NCI-H2171 (cell line): Measurements from ENCODE around the gene P2RX2.

Experiments
- DNase-seq: peaks from one replicate; lab custom pipeline; 2025; lab: John Stamatoyannopoulos, UW

Gene P2RX2

DNA sequence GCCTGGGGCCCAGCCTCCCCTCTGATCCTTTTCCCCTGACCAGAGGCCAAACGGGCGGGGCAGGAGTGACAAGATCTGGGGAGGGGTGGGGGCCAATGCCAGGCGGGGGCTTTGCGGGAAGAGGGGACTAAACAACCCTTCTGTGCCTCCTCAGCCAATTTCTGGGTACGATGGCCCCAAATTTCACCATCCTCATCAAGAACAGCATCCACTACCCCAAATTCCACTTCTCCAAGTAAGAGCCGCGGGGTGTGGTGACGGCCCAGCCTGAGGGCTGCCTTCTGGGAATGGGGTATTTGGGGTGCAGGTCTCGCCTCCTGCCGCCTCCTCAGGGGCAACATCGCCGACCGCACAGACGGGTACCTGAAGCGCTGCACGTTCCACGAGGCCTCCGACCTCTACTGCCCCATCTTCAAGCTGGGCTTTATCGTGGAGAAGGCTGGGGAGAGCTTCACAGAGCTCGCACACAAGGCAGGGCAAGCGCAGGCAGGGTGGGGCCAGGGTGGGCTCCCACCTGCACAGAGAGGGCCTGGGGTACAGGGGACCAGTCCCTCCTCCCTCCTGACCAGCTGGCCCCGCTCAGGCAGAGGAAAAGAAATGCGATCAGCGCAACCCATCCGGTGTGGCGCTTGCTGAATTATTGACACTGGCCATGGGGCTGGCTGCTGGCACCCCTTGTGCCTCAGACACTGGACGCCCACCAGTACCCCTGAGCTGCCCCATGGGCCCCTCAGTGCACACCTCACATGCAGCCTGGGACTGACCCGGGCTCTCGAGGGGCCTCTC is 1.7 kb downstream of the P2RX2 start:
- DNase-seq: no peak

DNA sequence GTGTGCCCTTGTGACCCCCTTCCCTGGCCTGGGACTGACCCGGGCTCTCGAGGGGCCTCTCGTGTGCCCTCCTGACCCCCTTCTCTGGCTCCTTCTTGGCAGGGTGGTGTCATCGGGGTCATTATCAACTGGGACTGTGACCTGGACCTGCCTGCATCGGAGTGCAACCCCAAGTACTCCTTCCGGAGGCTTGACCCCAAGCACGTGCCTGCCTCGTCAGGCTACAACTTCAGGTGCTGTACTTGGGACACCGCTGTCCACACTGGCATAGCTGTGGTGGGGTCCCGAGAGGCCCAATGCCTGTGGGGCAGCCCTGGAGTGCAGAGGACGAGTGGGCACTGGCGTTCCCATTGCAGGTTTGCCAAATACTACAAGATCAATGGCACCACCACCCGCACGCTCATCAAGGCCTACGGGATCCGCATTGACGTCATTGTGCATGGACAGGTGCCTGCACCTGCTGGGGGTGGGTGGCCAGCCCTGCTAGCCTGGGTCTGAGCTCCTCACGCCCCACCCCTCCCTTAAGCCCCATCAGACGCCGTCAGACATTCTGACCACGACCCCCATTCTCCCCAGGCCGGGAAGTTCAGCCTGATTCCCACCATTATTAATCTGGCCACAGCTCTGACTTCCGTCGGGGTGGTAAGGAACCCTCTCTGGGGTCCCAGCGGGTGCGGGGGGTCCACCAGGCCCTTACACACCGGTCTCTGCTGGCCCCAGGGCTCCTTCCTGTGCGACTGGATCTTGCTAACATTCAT is 2.5 kb downstream of the P2RX2 start:
- no peak for DNase-seq

DNA sequence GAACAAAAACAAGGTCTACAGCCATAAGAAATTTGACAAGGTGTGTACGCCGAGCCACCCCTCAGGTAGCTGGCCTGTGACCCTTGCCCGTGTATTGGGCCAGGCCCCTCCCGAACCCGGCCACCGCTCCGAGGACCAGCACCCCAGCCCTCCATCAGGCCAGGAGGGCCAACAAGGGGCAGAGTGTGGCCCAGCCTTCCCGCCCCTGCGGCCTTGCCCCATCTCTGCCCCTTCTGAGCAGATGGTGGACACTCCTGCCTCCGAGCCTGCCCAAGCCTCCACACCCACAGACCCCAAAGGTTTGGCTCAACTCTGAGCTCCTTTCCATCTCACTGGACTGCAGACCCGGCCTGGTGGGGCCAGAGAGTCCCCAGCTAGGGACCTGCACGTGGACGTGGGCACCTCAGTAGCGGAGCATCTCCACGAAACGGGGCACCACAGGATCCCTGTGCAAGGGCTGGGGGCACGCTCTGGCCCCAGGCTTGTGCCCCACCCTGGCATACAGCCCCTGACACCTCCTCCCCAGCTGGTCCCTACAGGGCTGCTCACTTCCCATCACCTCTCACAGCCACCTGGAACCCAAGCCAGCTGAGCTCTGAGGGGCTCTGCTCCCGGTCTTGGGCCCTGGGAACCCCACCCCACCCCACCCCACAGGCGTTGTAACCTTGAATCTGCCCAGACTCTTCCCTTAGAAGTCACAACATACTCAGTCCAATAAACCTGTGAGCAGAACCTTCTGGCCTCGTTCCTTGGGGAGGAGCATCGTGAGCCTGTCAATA is 3.3 kb downstream of the P2RX2 start:
- DNase-seq: no peak

DNA sequence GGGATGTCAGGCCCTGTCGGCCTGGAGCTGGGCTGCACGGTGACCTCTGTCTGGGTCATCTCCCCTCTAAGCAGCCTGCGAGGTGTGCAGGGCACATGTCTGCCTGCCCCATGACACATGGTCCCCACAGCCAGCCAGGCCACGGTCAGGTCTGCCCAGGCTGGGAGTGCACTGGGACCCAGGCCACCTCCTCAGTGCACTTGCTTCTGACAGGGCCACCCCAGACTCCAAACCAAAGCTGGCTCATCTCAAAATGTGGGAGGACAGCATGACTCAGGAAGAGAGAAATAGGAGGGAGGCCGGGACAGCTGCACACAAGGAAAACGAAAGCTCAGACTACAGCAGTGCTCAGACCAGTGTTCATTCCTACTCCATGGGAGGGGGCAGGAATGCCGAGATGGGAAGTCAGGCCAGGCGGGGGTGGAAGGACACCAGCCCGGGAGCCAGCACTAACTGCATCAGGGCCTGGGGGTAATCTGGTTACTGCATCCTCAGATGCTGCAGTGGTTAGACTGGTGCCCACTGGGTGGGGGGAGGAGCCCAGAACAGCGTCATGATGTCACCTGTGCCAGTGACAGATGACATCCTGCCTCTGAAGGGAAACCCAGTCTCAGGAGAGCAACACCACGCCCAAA is 4.0 kb downstream of the P2RX2 start:
- DNase-seq: no peak

DNA sequence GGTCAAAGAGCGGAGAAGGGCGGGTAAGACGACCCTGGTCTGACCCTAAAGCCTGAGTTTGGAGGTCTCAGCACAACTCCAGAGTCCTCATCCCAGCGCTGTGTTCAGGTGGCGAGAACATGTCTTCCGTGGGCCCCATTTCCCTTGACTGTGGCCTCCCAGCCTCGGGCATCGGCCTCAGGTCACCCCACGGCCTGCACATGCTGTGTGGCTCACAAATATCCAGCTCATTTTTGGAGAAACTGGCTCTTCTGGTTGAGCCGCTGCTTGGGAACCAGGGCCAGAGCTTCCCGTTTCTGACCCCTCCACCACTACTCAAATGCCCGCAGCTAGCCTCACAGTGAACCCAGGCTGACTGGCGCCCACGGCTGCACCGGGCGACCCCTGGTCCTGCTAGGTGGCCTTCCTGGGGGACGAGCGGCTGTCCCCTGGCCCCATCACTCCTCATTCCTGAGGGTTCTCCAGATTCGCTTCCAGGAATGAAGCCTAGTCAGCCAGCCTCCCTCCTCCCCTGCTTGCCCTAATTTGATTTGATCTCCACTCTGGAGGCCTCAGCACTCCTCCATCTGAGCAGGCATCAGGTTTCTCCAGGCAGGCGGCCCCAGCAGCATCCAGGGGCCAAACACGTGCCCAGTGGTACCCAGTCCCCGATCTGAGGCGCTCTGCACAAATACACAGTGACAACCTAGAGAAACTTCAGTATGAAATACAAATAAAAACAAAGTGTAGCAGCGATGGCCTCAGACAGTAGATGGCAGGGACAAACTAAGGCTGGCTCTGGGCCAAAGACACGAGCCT is 4.7 kb downstream of the P2RX2 start:
- DNase-seq: peak; percentile 45

DNA sequence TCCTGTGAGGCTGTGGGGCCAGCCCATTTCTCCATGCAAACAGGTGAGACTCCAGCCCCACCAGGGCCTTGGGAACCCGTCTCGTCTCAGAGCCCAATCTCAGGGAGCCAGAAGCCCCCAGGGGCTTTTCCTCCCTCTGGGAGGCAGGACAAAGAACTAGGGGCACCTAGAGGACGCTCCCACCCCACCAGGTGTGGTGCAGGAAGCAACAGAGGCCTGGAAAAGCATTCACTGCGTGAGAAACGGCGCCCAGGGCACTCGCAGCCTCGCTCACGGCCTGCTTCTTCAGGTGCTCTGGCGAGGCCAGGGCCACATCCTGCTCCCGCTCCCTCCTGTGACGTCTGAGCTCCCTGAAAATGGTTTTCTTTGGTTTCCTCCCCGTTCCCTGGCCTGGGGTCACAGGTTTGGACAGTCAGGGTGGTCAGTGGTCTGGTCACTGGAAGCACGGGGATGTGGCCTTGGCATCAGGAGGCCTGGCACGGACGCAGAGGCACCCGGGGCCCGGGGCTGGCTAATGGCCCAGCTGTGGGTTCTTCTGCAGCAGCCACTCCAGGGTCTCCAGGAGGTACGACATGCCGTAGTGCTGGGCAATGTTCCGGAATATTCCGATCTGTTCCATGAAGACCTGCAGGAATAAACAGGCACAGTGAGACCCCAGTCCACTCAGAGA is 5.7 kb downstream of the P2RX2 start:
- no peak for DNase-seq

DNA sequence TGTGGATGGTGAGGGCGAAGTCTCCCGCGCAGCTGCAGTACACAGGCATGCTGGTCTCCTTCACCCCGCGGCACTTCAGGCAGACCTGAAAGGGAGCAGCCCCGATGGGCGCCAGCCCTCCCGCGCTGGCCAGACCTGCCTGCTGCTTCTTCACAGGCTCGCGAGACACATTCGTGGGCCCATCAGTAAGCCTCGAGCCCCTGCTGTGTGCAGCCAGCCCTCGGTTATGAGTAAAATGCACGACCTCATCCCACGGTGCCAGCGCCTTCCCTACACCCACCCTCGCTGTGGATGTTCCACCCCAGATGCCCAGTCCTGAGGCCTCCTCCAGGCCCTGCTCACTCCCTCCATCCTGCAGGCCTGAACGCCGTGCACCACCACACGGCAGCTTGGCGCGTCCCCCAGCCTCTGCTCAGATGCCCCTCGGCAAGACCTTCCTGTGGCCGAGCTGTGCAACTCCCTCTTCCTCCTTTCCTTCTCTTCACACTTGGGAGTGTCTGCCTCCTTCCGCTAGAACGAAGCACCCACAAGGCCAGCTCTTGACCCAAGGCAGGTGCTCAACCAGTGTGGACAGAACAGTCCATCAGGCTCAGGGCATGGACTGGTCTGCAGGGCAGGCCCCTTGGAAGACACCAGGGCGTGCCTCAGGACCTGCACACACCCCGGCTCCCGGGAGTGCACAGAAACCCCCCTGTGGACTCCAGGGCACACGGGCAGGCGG is 6.5 kb downstream of the P2RX2 start:
- DNase-seq: no peak

DNA sequence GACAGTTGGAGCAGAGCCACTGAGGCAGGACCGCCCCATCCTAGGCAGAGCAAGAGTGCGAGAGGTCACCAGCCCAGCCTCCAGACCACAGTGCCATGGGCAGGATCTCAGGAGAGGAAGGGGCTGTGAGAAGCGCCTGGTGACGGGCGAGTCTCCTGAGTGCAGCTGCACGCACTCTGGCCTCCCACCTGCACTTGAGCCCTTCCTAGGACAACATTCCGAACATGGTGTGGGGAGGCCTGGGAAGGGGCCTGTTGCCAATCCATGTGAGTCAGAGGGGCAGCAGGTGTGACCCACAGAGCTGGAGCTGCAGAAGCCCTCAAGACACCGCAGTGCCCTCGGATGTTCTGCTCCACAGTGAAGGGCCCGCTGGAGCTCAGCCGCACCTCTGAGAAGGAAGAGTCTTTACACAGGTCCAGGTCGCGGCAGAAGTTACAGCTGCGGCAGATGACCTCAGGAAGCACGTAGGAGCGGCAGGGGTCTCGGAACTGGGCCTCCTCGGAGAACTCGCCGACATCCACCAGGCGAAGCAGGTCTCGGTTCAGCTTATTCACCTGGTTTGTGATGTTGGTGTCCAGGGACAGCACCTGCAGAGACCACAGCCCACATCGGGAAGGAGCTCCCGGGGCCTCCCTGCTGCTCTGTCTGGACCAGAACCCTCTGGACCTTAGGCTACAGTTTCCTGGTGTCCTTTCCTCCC is 7.3 kb downstream of the P2RX2 start:
- DNase-seq: no peak

DNA sequence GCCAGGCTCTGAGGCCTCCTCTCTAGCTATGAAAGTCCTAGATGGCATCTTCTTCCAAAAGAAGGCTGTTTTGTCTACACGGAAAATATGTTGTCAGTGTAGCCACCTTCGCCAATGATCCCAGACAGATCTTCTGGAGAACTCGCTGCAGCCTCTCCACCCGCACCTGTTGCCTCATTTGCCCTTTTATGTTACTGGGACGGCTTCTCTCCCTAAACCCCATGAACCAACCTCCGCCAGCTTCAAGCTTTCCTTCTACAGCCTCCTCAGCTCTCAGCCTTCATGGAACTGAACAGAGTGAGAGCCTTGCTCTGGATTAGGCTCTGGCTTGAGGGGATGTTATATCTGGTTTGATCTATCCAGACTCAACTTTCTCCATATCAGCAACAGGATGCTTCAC is 10.8 kb downstream of the P2RX2 start:
- DNase-seq: no peak

DNA sequence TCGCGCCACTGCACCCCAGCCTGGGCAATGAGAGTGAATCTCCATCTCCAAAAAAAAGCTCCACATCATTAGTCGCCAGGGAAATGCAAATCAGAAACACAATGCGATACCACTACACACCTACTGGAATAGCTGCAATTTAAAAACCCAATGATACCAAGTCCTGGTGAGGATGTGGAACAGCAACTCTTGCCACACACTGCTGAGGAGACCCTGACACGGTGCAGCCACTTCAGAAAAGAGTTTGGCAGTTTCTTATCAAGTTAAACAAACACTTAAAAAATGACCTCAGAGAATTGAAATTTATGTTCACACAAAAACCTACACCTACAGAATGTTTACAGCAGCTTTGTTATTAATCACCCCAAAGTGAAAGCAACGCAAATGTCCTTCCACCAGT is 12.1 kb downstream of the P2RX2 start:
- DNase-seq: no peak

DNA sequence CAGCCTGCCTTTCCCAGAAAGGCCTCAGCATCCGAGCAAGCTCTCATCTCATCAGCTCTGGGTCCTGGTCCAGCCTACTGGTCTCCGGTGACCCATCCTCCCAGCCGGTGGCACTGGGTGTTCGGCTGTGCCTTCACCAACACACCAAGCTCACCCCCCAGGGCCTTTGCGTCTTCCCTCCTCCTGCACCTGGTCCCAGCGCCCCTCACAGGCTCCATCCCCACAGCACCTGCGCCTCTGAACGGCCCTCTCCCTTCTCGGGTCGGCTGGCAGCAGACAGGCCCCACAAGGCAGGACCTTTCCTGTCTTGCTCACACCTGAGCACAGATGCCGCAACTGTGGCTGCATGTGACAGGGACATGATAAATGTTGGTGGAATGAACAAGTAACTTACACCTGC is 13.1 kb downstream of the P2RX2 start:
- DNase-seq: no peak

DNA sequence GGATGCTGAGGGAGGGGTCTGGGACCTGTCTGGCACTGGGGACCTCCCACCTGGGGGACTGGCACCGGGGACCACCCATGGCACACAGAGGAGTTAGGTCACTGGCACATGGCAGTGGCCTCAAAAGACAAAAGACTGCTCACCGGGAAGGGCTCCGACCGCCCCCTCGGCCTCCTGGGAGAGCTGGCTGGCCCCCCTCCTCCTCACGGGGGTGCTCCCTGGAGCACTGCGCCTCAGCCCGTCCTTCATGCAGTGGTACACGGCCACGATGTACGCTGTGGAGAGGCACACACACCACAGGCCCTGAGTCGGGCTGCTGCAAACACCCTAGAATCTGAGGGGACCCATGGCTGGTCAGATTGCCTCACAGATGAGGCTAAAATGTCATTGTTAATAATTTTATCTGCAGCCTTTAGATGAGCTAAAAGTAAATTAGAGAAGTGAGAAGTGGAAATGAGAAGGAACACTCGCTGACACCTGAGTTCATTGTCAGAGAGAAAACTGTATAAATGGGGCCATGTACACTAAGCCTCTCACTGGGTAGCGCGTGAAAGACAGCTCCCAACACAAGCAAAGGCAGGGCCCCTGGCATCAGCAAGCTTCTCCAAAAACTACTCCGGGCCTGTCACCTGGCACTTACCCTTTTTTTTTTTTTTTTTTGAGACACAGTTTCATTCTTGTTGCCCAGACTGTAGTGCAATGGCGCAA is 14.1 kb downstream of the P2RX2 start:
- DNase-seq: no peak

DNA sequence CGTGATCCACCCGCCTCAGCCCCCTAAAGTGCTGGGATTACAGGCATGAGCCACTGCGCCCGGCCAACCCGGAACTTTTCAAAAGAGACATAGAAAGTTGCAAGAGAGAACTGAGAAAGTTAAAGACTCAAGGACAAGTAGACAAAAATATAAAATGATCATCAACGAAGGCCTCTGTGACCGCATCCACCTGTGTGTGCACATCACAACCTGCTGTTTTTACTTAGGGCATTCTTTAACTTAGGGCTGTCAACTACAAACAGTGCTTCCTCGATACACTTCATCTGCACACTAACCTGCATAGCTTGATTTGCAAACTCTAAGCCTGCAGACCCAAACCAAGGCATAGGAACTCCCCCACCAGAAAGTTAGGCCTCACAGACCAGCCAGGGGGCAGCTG is 14.8 kb downstream of the P2RX2 start:
- DNase-seq: no peak

DNA sequence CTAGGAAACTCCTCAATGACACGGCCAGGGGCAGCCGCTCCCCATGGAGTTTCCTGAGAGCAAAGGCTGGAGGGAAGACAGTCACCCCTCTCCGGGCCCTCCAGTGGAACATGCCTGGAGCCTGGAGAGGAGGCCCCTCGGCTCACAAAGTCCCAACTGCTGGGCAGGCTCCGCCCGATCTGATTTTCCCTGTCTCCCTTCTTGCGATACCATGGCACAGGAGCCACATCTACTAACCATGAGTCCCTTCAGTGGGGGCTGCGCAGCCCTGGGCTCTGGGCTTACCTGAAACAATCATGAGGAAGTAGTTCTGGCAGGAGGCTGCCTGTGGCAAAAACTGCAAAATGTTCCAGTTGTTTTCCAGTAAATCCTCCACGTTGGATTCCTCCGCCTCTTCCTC is 15.3 kb downstream of the P2RX2 start:
- DNase-seq: no peak

DNA sequence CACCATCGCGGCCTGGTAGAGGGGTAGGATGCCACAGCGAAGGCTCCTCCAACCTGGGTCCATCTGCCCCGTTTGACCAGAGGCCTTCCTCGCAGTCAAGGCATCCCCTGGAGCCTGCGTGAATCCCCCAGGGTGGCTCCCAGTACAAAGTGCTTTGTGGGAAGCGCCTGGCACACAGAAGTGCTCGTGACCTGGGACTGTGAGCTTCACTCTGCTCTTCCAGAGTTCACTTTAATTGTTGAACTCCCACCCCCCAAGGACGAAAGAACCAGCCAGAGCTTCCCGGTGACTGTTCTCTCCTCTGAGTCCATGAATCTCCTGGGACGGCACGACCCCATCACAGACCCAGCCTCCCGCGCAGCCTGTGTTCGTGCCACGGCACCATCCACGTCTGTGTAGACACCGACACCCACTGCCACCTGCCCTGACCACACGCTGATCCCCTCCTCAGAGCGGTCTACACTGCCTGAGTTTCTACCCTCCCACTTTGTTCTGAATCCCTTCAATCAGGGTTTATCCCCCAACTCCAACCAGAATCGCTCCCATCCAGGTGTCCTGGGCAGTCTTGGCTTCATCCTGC is 15.9 kb downstream of the P2RX2 start:
- no peak for DNase-seq

DNA sequence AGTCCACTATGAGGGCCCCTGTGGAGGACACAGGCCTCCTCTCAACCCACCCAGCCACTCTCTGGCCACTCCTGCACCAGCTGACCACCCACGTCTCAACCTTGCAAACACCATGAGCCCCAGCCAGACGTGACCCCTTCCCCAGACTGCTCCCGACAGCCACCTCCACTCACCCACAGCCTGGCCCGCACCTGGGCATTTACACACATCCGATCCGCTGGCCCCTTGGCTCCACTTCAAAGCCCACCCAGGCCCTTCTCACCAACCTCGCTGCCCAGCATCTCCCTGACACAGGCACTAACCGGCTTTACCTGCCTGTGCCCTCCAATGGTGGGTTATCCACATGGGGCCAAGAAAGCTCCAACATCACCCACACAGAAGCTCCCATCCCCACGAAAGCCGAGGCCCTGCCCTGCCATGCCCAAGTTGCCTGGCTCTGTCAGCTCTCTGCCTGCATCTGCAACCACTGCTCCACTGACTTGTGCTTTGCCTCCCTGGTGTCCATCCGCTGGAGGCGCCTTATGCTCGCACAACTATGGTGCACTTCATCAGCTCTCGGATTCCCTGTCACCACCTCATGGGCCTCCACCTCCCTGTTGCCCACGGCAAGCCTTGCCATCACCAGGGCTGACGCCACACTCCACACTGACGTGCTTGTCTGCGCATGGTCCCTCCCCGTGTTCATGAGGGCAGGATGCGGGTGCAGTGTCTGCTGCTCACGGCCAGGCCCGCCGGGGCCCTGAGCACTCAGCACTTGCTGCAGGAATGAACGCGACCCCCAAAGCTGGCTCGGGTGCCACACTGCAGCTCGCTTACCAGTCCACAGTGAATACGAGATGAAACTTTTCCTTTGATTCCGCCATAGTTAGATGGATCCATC is 16.7 kb downstream of the P2RX2 start:
- no peak for DNase-seq

DNA sequence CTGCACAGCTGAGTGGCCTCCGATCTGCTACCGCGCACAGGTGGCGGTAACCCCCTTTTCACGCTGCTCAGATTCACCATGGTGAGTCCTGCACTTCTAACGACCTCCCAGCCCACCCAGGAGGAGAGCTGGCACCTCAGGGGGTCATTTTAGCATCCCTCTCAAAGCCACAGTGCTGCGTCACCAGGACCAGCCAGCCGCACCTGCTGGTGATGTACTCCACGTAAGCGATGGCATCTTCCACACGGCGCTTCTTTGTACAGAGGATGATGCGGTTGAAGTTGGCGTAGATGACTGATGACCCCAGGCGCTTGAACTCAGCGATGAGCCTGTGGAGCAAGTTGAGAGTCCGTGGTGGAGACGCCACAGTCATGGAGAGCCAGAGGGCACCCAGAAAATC is 19.2 kb downstream of the P2RX2 start:
- no peak for DNase-seq
